Measurements from ENCODE around the gene MICAL3.

- TF ChIP-seq CTCF (IDR thresholded peaks at IDR 0.05 in 4 of 5, conservative IDR thresholded peaks at IDR 0.05 in 1 of 5): no peak
- no peak for TF ChIP-seq POLR2A (IDR thresholded peaks at IDR 0.05)
Observed at GRCh38 chr22:18010266-18010665, 14.1 kb downstream of the MICAL3 start.
